A673 (cell line): Measurements from ENCODE around the gene EML2. TPM values are rescaled to one million over a fixed set of nuclear protein-coding genes. Genes with fewer than 3 reads are reported as not detected.

ENCODE experiments used
- BruUV-seq: library from RNA; stranded (reverse); fragments of 400-500 nt; replicated peaks from 2 replicates; lab custom pipeline; 2021; lab: Mats Ljungman, UMichigan
- CTCF ChIA-PET: fragments of 300-600 bp; sonication (Branson Sonifier 250); formaldehyde crosslinking; loops from one replicate; lab custom pipeline; 2022; ENCODE audit warnings: antibody characterized with exemption; lab: Charles Lee
- POLR2A ChIA-PET: fragments of 300-600 bp; sonication (Branson Sonifier 250); formaldehyde crosslinking; loops from one replicate; lab custom pipeline; 2022; ENCODE audit warnings: antibody characterized with exemption; ENCODE audit not compliant: low non-redundant PET; lab: Charles Lee
- DNase-seq: peaks from one replicate; pipeline ENCODE4 v3.0.0-alpha.2; 2015; ENCODE audit warnings: low spot score
- H3K27ac ChIP-seq: fragments of 200-600 bp; sonication (generic); 2 replicates; pipeline ENCODE4 v1.5.1; 2016; ENCODE audit warnings: mixed run types, low read depth, mild to moderate bottlenecking, mixed read lengths, antibody characterized with exemption, low read length; ENCODE audit not compliant: poor library complexity, severe bottlenecking
- H3K27me3 ChIP-seq: fragments of 200-600 bp; sonication (generic); replicated peaks from 2 replicates; pipeline ENCODE4 v1.6.1; 2017; ENCODE audit warnings: mixed run types, low read depth, mild to moderate bottlenecking, mixed read lengths, antibody characterized with exemption, low read length; ENCODE audit not compliant: insufficient read depth, poor library complexity
- H3K36me3 ChIP-seq: fragments of 200-600 bp; sonication (generic); 2 replicates; pipeline ENCODE4 v1.6.1; 2016; ENCODE audit warnings: mixed run types, mild to moderate bottlenecking, mixed read lengths, antibody characterized with exemption, low read length; ENCODE audit not compliant: insufficient read depth, poor library complexity, severe bottlenecking
- H3K4me1 ChIP-seq: fragments of 200-600 bp; sonication (generic); 2 replicates; pipeline ENCODE4 v1.6.1; 2017; ENCODE audit warnings: mixed run types, mild to moderate bottlenecking, mixed read lengths, antibody characterized with exemption, low read length; ENCODE audit not compliant: insufficient read depth, poor library complexity, severe bottlenecking
- H3K4me3 ChIP-seq: fragments of 200-600 bp; sonication (generic); 2 replicates; pipeline ENCODE4 v1.5.1; 2016; ENCODE audit warnings: low read depth, mixed run types, mild to moderate bottlenecking, mixed read lengths, low read length; ENCODE audit not compliant: poor library complexity, severe bottlenecking
- H3K9me3 ChIP-seq: fragments of 200-600 bp; sonication (generic); 2 replicates; pipeline ENCODE4 v1.6.1; 2016; ENCODE audit warnings: mixed run types, low read depth, mild to moderate bottlenecking, mixed read lengths, antibody characterized with exemption, low read length; ENCODE audit not compliant: poor library complexity, severe bottlenecking
- CTCF ChIP-seq: fragments of 300-800, 200-600 bp; sonication (generic); conservative IDR thresholded peaks from 2 replicates; pipeline ENCODE4 v1.5.1; 2017; ENCODE audit warnings: low read depth, mild to moderate bottlenecking, antibody characterized with exemption, low read length, moderate library complexity, mixed read lengths
- EZH2 ChIP-seq: fragments of 200-600 bp; sonication (generic); IDR thresholded peaks from 2 replicates; pipeline ENCODE4 v1.6.1; 2017; ENCODE audit warnings: borderline replicate concordance, low read depth, mild to moderate bottlenecking, mixed read lengths, antibody characterized with exemption, low read length; ENCODE audit not compliant: poor library complexity, severe bottlenecking
- intact Hi-C: fragments of 100-400 bp; cut with micrococcal nuclease; formaldehyde crosslinking; loops from one replicate; pipeline ENCODE4 v1.10.0; 2022; ENCODE audit not compliant: unreplicated experiment
- total RNA-seq: library from RNA; stranded (reverse); gene quantifications from 2 replicates; pipeline ENCODE4 v1.2.3, GENCODE V29; 2021

The EML2 gene
- total RNA-seq, 1 experiment from 2014 or later = 17.0 TPM

DNA sequence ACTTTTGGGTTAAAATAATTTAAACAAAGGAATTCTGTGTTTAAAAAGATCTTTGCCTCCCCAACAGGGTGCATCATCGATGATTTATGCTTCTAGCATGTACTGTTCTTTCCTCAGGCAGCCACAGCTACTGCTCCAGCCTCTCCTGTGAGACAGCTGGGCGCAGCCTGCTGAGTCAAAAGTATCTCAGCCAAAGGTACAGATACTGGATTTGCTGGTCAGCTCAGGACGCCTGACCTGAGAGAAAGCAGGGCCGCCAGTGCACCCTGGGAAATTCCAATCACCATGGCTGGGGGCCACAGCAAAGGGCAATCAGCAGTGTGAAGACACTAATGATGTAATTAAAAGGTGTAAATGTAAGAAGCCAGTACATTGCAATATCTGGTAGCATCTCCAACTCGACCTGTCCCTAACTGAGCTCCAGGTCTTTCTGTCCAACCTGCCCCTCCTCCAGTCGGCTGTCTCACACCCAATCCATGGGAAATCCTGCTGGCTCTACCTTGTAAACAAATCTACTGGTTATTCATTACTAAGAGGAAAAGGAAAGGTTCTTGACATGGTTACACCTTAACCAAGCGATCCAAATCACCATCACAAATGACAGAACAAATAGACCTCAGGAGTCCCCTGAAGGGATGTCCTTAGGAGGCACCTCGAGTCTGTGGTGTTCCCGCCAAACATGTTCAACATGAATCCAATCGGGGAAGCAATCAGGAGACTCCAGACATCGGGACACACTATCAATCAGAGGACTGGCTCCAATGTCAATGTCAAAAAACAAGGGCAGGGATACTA is 61.9 kb downstream of the EML2 start:
- Histone ChIP-seq H3K27ac (no peak overlapping the region), H3K27me3 (no peaks in the 10 kb centered on the region), H3K9me3 (no peaks in the 10 kb centered on the region), H3K36me3 (no peaks in the 10 kb centered on the region), H3K4me1 (no peaks in the 10 kb centered on the region), H3K4me3 (no peak overlapping the region)
- intact Hi-C loops = no loop called here
- no peak for TF ChIP-seq EZH2
- no peak for TF ChIP-seq CTCF
- POLR2A ChIA-PET = no interaction called here
- no TSS peak for BruUV-seq
- no peak for DNase-seq
- CTCF ChIA-PET = no interaction called here

GRCh38 chr19:45576682-45577081 is 62.5 kb downstream of the EML2 start:
- no peak overlapping the region for H3K27ac ChIP-seq
- intact Hi-C loops = no loop called here
- BruUV-seq = no TSS peak
- DNase-seq = no peak
- TF ChIP-seq EZH2 = no peak
- no peak for TF ChIP-seq CTCF
- no peaks in the 10 kb centered on the region for H3K27me3 ChIP-seq
- CTCF ChIA-PET = no interaction called here
- POLR2A ChIA-PET = no interaction called here
- no peak overlapping the region for H3K4me3 ChIP-seq
- H3K9me3 ChIP-seq = no peaks in the 10 kb centered on the region
- H3K36me3 ChIP-seq = no peaks in the 10 kb centered on the region
- H3K4me1 ChIP-seq = no peaks in the 10 kb centered on the region

GRCh38 chr19:45575216-45575615 is 64.0 kb downstream of the EML2 start:
- intact Hi-C loops = no loop called here
- TF ChIP-seq CTCF = no peak
- TF ChIP-seq EZH2 = no peak
- no peak overlapping the region for H3K27ac ChIP-seq
- no TSS peak for BruUV-seq
- H3K4me1 ChIP-seq = no peaks in the 10 kb centered on the region
- no peaks in the 10 kb centered on the region for H3K36me3 ChIP-seq
- no peaks in the 10 kb centered on the region for H3K27me3 ChIP-seq
- ChIA-PET POLR2A (no interaction called here), CTCF (no interaction called here)
- no peak overlapping the region for H3K4me3 ChIP-seq
- DNase-seq = no peak
- H3K9me3 ChIP-seq = no peaks in the 10 kb centered on the region
